ENCODE results near the gene CD40. TPM values are rescaled to one million over a fixed set of nuclear protein-coding genes. Genes with fewer than 3 reads are reported as not detected.

The CD40 gene
- 1.6 and 2.2 TPM in 2 replicates for total RNA-seq
- long read RNA-seq, partial matches to known transcripts = 0 of 4 reads
- long read RNA-seq, other reads (novel, unspliced or antisense) = 0 of 4 reads

DNA sequence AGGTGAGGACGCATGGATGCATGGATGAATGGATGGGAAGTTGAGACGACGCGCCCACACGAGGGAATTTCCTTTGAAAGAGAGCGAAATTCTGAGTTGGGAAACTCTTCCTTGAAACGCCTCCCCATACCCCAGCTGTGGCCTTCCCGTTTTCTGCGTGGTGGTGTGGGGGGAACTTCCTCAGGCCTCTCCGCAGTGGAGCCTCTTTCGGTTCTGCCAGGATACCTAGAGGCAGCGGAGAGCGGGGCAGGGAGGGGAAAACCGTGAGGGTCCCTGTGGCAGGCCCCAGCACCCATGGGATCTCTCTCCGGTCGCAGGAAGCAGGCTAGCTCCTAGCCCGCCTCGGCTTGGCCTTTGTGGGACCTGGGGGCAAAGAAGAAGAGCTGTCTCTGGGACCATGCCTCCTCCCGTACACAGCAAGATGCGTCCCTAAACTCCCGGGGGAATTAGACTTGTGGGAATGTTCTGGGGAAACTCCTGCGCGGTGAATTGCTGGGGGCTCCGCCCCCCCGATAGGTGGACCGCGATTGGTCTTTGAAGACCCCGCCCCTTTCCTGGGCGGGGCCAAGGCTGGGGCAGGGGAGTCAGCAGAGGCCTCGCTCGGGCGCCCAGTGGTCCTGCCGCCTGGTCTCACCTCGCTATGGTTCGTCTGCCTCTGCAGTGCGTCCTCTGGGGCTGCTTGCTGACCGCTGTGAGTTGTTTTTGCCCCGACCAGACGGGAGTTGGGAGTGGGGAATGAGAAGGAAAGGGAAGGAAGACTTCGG, at the start of gene CD40:
Gene CD40 (plus strand): TSS at position 611 of the 764 bp plus-strand sequence. CDS start 30 bp downstream, at position 641.
- peaks cover 44% of the 10 kb centered on the region for H3K27me3 Mint-ChIP-seq (ENCODE audit: unreplicated experiment)
- no peak for TF ChIP-seq CTCF (IDR thresholded peaks at IDR 0.05)
- H3K4me3 Mint-ChIP-seq (ENCODE audit: unreplicated experiment) = peak within 1 kb of the TSS; percentile 75
- peaks cover 7% of the 10 kb centered on the region for H3K4me1 Mint-ChIP-seq (ENCODE audit: unreplicated experiment)
- no peaks in the 10 kb centered on the region for H3K9me3 Mint-ChIP-seq (ENCODE audit: unreplicated experiment)
- H3K36me3 Mint-ChIP-seq (ENCODE audit: unreplicated experiment) = no peaks in the 10 kb centered on the region
- H3K27ac Mint-ChIP-seq (ENCODE audit: unreplicated experiment) = peak within 1 kb of the TSS; percentile 71
- DNase-seq (ENCODE audit: extremely low spot score, unreplicated experiment) = no peak

GRCh38 chr20:46070215-46070900, 47.8 kb upstream of the CD40 start:
- DNase-seq (ENCODE audit: extremely low spot score, unreplicated experiment) = no peak
- Mint-ChIP-seq H3K27ac (ENCODE audit: unreplicated experiment) (no peak overlapping the region), H3K36me3 (ENCODE audit: unreplicated experiment) (peaks cover 37% of the 10 kb centered on the region), H3K4me3 (ENCODE audit: unreplicated experiment) (no peak overlapping the region), H3K27me3 (ENCODE audit: unreplicated experiment) (no peaks in the 10 kb centered on the region), H3K9me3 (ENCODE audit: unreplicated experiment) (no peaks in the 10 kb centered on the region), H3K4me1 (ENCODE audit: unreplicated experiment) (peaks cover 4% of the 10 kb centered on the region)
- TF ChIP-seq CTCF (IDR thresholded peaks at IDR 0.05) = no peak

- no peak for TF ChIP-seq CTCF (IDR thresholded peaks at IDR 0.05)
- Mint-ChIP-seq H3K9me3 (ENCODE audit: unreplicated experiment) (no peaks in the 10 kb centered on the region), H3K36me3 (ENCODE audit: unreplicated experiment) (peaks cover 37% of the 10 kb centered on the region), H3K4me1 (ENCODE audit: unreplicated experiment) (peaks cover 4% of the 10 kb centered on the region), H3K27me3 (ENCODE audit: unreplicated experiment) (no peaks in the 10 kb centered on the region), H3K4me3 (ENCODE audit: unreplicated experiment) (no peak overlapping the region), H3K27ac (ENCODE audit: unreplicated experiment) (no peak overlapping the region)
- DNase-seq (ENCODE audit: extremely low spot score, unreplicated experiment) = no peak
Measured at GRCh38 chr20:46071573-46071972, 46.5 kb upstream of the CD40 start.

GRCh38 chr20:46073024-46073423, 45.1 kb upstream of the CD40 start:
- no peak for DNase-seq (ENCODE audit: extremely low spot score, unreplicated experiment)

More at GRCh38 chr20:46073024-46073423, 45.1 kb upstream of the CD40 start:
- H3K4me3 Mint-ChIP-seq (ENCODE audit: unreplicated experiment) = no peak overlapping the region
- H3K9me3 Mint-ChIP-seq (ENCODE audit: unreplicated experiment) = no peaks in the 10 kb centered on the region
- no peaks in the 10 kb centered on the region for H3K27me3 Mint-ChIP-seq (ENCODE audit: unreplicated experiment)
- peaks cover 4% of the 10 kb centered on the region for H3K4me1 Mint-ChIP-seq (ENCODE audit: unreplicated experiment)
- no peak for TF ChIP-seq CTCF (IDR thresholded peaks at IDR 0.05)
- H3K36me3 Mint-ChIP-seq (ENCODE audit: unreplicated experiment) = peaks cover 35% of the 10 kb centered on the region
- no peak overlapping the region for H3K27ac Mint-ChIP-seq (ENCODE audit: unreplicated experiment)
